CD4-positive, CD25-positive, alpha-beta regulatory T cell (primary cell): Measurements from ENCODE around the gene ACR. TPM values are rescaled to one million over a fixed set of nuclear protein-coding genes. Genes with fewer than 3 reads are reported as not detected.
A peak's percentile ranks its signal among the peaks of the same experiment; 100 is the strongest.

Experiments used
- ATAC-seq, 2 donors: fragments of 150-1000 bp; cut with Tn5 transposase; one replicate each; pipeline ENCODE4 v1.10.0; 2021; ENCODE audit warnings: low read depth in 2 of 2, moderate number of reproducible peaks in 2 of 2, moderate library complexity in 1 of 2
- DNase-seq, 3 donors: peaks; one replicate each; pipeline versions ENCODE4 v3.0.0 to v3.0.0-alpha.2; 2012 to 2022; ENCODE audit warnings: mixed read lengths in 1 of 3
- H3K27ac ChIP-seq: one replicate; pipeline ENCODE4 v1.7.0; 2013; ENCODE audit warnings: mild to moderate bottlenecking, low read length; ENCODE audit not compliant: insufficient read depth, poor library complexity, severe bottlenecking
- H3K27me3 ChIP-seq: one replicate; pipeline ENCODE4 v1.7.0; 2013; ENCODE audit warnings: low read length; ENCODE audit not compliant: control insufficient read depth, insufficient read depth
- H3K36me3 ChIP-seq: one replicate; pipeline ENCODE4 v1.7.0; 2013; ENCODE audit warnings: mild to moderate bottlenecking, low read length, moderate library complexity; ENCODE audit not compliant: control insufficient read depth, insufficient read depth
- H3K4me1 ChIP-seq: 2 replicates; pipeline ENCODE4 v1.7.0; 2013; ENCODE audit warnings: mild to moderate bottlenecking, low read length; ENCODE audit not compliant: insufficient read depth, control insufficient read depth, poor library complexity, severe bottlenecking
- H3K4me3 ChIP-seq: one replicate; pipeline ENCODE4 v1.7.0; 2013; ENCODE audit warnings: low read depth, mild to moderate bottlenecking, low read length, moderate library complexity
- H3K9me3 ChIP-seq, 2 experiments: 1 replicate in 1 of 2; 2 replicates in 1 of 2; pipeline ENCODE4 v1.7.0; 2013; ENCODE audit warnings: low read length in 2 of 2, mild to moderate bottlenecking in 1 of 2, moderate library complexity in 1 of 2; ENCODE audit not compliant: control insufficient read depth in 2 of 2
- H3K27ac Mint-ChIP-seq, 3 donors: one replicate each; pipeline ENCODE4 v1.8.0; 2020 to 2022; ENCODE audit warnings: mild to moderate bottlenecking in 3 of 3, mixed read lengths in 3 of 3, moderate library complexity in 2 of 3
- H3K27me3 Mint-ChIP-seq: one replicate; pipeline ENCODE4 v1.8.0; 2022; ENCODE audit warnings: mild to moderate bottlenecking, mixed read lengths
- H3K36me3 Mint-ChIP-seq: one replicate; pipeline ENCODE4 v1.8.0; 2020; ENCODE audit warnings: mixed read lengths
- H3K4me1 Mint-ChIP-seq, 4 donors: one replicate each; pipeline ENCODE4 v1.8.0; 2020 to 2022; ENCODE audit warnings: mixed read lengths in 4 of 4, mild to moderate bottlenecking in 1 of 4
- H3K4me3 Mint-ChIP-seq, 4 donors: one replicate each; pipeline ENCODE4 v1.8.0; 2020 to 2022; ENCODE audit warnings: mild to moderate bottlenecking in 4 of 4, mixed read lengths in 4 of 4, moderate library complexity in 3 of 4
- H3K9me3 Mint-ChIP-seq, 7 donors: one replicate each; pipeline ENCODE4 v1.8.0; 2020 to 2022; ENCODE audit warnings: mixed read lengths in 7 of 7, mild to moderate bottlenecking in 3 of 7, moderate library complexity in 2 of 7
- polyA plus RNA-seq, 4 donors: library from polyadenylated mRNA; unstranded; fragments of 300-500 nt; fragmentation: Illumina TruSeq; gene quantifications; one replicate each; pipeline ENCODE4 v1.2.3, GENCODE V29; 2021
- total RNA-seq: library from RNA; stranded (reverse); gene quantifications from one replicate; pipeline ENCODE4 v1.2.3, GENCODE V29; 2022

ACR gene
- total and polyA plus RNA-seq, 5 donors from 2014 or later = not detected

GRCh38 chr22:50721257-50721844, 16.7 kb upstream of the ACR start:
- Histone ChIP-seq H3K27ac (no peak overlapping the region), H3K27me3 (no peaks in the 10 kb centered on the region), H3K36me3 (no peaks in the 10 kb centered on the region), H3K9me3 (no peaks in the 10 kb centered on the region), H3K4me1 (no peaks in the 10 kb centered on the region), H3K4me3 (no peak overlapping the region)
- Mint-ChIP-seq H3K27me3 (peaks cover 5% of the 10 kb centered on the region), H3K36me3 (no peaks in the 10 kb centered on the region), H3K4me3 (no peak overlapping the region), H3K4me1 (peaks cover 0 to 2% (median 0%) of the 10 kb centered on the region in 4 donors), H3K9me3 (no peaks in the 10 kb centered on the region), H3K27ac (no peak overlapping the region)
- ATAC-seq = no peak
- DNase-seq = no peak

GRCh38 chr22:50722048-50722701, 15.8 kb upstream of the ACR start:
- H3K27me3 ChIP-seq = no peaks in the 10 kb centered on the region
- H3K36me3 ChIP-seq = no peaks in the 10 kb centered on the region
- Mint-ChIP-seq H3K4me3 (no peak overlapping the region), H3K36me3 (no peaks in the 10 kb centered on the region), H3K9me3 (no peaks in the 10 kb centered on the region), H3K27me3 (peaks cover 5% of the 10 kb centered on the region), H3K4me1 (peaks cover 0 to 2% (median 0%) of the 10 kb centered on the region in 4 donors), H3K27ac (no peak overlapping the region)
- no peak overlapping the region for H3K27ac ChIP-seq
- DNase-seq = no peak
- ATAC-seq = no peak
- H3K4me3 ChIP-seq = no peak overlapping the region
- H3K9me3 ChIP-seq = no peaks in the 10 kb centered on the region
- H3K4me1 ChIP-seq = no peaks in the 10 kb centered on the region

- Mint-ChIP-seq H3K27ac (peak overlapping the region in 1 of 3 donors; percentile 10), H3K9me3 (no peaks in the 10 kb centered on the region), H3K4me3 (no peak overlapping the region), H3K4me1 (peaks cover 0 to 2% (median 0%) of the 10 kb centered on the region in 4 donors), H3K27me3 (peaks cover 5% of the 10 kb centered on the region), H3K36me3 (no peaks in the 10 kb centered on the region)
- Histone ChIP-seq H3K4me1 (no peaks in the 10 kb centered on the region), H3K27me3 (no peaks in the 10 kb centered on the region), H3K9me3 (no peaks in the 10 kb centered on the region), H3K36me3 (no peaks in the 10 kb centered on the region), H3K4me3 (no peak overlapping the region), H3K27ac (no peak overlapping the region)
- DNase-seq = no peak
- ATAC-seq = no peak
These were observed 15.1 kb upstream of the ACR start for GRCh38 chr22:50722716-50723428.

GRCh38 chr22:50723991-50724390, 14.0 kb upstream of the ACR start:
- no peaks in the 10 kb centered on the region for H3K9me3 Mint-ChIP-seq
- no peaks in the 10 kb centered on the region for H3K4me1 ChIP-seq
- H3K27me3 Mint-ChIP-seq = peaks cover 5% of the 10 kb centered on the region
- DNase-seq = no peak
- no peaks in the 10 kb centered on the region for H3K36me3 Mint-ChIP-seq
- H3K9me3 ChIP-seq = no peaks in the 10 kb centered on the region
- H3K36me3 ChIP-seq = no peaks in the 10 kb centered on the region
- H3K27ac Mint-ChIP-seq = no peak overlapping the region
- no peaks in the 10 kb centered on the region for H3K27me3 ChIP-seq
- H3K4me3 Mint-ChIP-seq = no peak overlapping the region
- ATAC-seq = no peak
- H3K4me3 ChIP-seq = no peak overlapping the region
- no peak overlapping the region for H3K27ac ChIP-seq
- peaks cover 0 to 2% (median 0%) of the 10 kb centered on the region in 4 donors for H3K4me1 Mint-ChIP-seq

- H3K4me1 ChIP-seq = no peaks in the 10 kb centered on the region
- no peak overlapping the region for H3K4me3 ChIP-seq
- Mint-ChIP-seq H3K9me3 (no peaks in the 10 kb centered on the region), H3K36me3 (no peaks in the 10 kb centered on the region), H3K27ac (no peak overlapping the region), H3K4me1 (peaks cover 0 to 2% (median 0%) of the 10 kb centered on the region in 4 donors), H3K4me3 (no peak overlapping the region), H3K27me3 (peaks cover 5% of the 10 kb centered on the region)
- H3K27me3 ChIP-seq = no peaks in the 10 kb centered on the region
- H3K36me3 ChIP-seq = no peaks in the 10 kb centered on the region
- H3K9me3 ChIP-seq = no peaks in the 10 kb centered on the region
- DNase-seq (no peak), ATAC-seq (no peak)
- H3K27ac ChIP-seq = no peak overlapping the region
These were observed 13.4 kb upstream of the ACR start for GRCh38 chr22:50724616-50725015.

- H3K4me3 ChIP-seq = no peak overlapping the region
- no peaks in the 10 kb centered on the region for H3K9me3 Mint-ChIP-seq
- H3K4me3 Mint-ChIP-seq = no peak overlapping the region
- H3K27me3 ChIP-seq = no peaks in the 10 kb centered on the region
- no peaks in the 10 kb centered on the region for H3K36me3 Mint-ChIP-seq
- no peaks in the 10 kb centered on the region for H3K4me1 ChIP-seq
- DNase-seq = no peak
- H3K27me3 Mint-ChIP-seq = peaks cover 5% of the 10 kb centered on the region
- peaks cover 0 to 2% (median 0%) of the 10 kb centered on the region in 4 donors for H3K4me1 Mint-ChIP-seq
- no peak overlapping the region for H3K27ac Mint-ChIP-seq
- H3K9me3 ChIP-seq = no peaks in the 10 kb centered on the region
- no peak overlapping the region for H3K27ac ChIP-seq
- ATAC-seq = no peak
- no peaks in the 10 kb centered on the region for H3K36me3 ChIP-seq
These were observed 12.4 kb upstream of the ACR start for GRCh38 chr22:50725597-50725996.

- ATAC-seq = no peak
- Mint-ChIP-seq H3K4me3 (no peak overlapping the region), H3K36me3 (no peaks in the 10 kb centered on the region), H3K27ac (peak overlapping the region in 1 of 3 donors; percentile 81), H3K9me3 (no peaks in the 10 kb centered on the region), H3K4me1 (peaks cover 0 to 2% (median 0%) of the 10 kb centered on the region in 4 donors), H3K27me3 (peaks cover 5% of the 10 kb centered on the region)
- H3K4me3 ChIP-seq = no peak overlapping the region
- no peaks in the 10 kb centered on the region for H3K27me3 ChIP-seq
- no peaks in the 10 kb centered on the region for H3K36me3 ChIP-seq
- DNase-seq = no peak
- no peaks in the 10 kb centered on the region for H3K4me1 ChIP-seq
- no peaks in the 10 kb centered on the region for H3K9me3 ChIP-seq
- no peak overlapping the region for H3K27ac ChIP-seq
These were observed 11.2 kb upstream of the ACR start for GRCh38 chr22:50726643-50727340.
